SK-N-SH (cell line): ENCODE measurements around the gene SETD3. TPM values are rescaled to one million over a fixed set of nuclear protein-coding genes. Genes with fewer than 3 reads are reported as not detected.

Source experiments
- CTCF ChIA-PET: fragments of 300-600, 350-600 bp; formaldehyde crosslinking; extraction: SDS; loops from one replicate; lab custom pipeline; 2021; lab: Yijun Ruan, JAX
- POLR2A ChIA-PET: fragments of 350-600 bp; sonication (Branson Sonifier 250); formaldehyde crosslinking; extraction: SDS; loops from one replicate; lab custom pipeline; 2020; ENCODE audit warnings: antibody characterized with exemption, inconsistent platforms; lab: Yijun Ruan, JAX
- DNase-seq: peaks from one replicate; pipeline ENCODE4 v3.0.0; 2012
- H2AFZ ChIP-seq: fragments of 200-600 bp; sonication (generic); 2 replicates; pipeline ENCODE4 v1.8.1; 2016; ENCODE audit warnings: antibody characterized with exemption, mild to moderate bottlenecking, low read depth
- H3F3A ChIP-seq: fragments of 200-600 bp; sonication (generic); replicated peaks from 2 replicates; pipeline ENCODE3; 2016; ENCODE audit warnings: antibody characterized with exemption, mild to moderate bottlenecking; ENCODE audit not compliant: insufficient read depth
- H3K27ac ChIP-seq, 2 experiments: fragments of 200-500 bp in 1 of 2; fragments of 200-600 bp in 1 of 2; sonication (Bioruptor generic) in 1 of 2; sonication (generic), shearing (Covaris generic) in 1 of 2; 2 replicates each; pipeline versions ENCODE4 v1.5.1 to v1.6.1; 2014 to 2016; ENCODE audit warnings: low read depth in 2 of 2, inconsistent platforms in 1 of 2, low read length in 1 of 2, mild to moderate bottlenecking in 1 of 2, mixed read lengths in 1 of 2
- H3K27me3 ChIP-seq: fragments of 200-600 bp; sonication (generic), shearing (Covaris generic); 2 replicates; pipeline ENCODE4 v1.6.1; 2016; ENCODE audit warnings: mixed run types; ENCODE audit not compliant: insufficient read depth
- H3K36me3 ChIP-seq, 2 experiments: fragments of 200-500 bp in 1 of 2; fragments of 200-600 bp in 1 of 2; sonication (Bioruptor generic) in 1 of 2; sonication (generic) in 1 of 2; replicated peaks in 1 of 2; 2 replicates each; pipeline versions ENCODE3 to v1.5.1; 2014 to 2016; ENCODE audit warnings: low read length in 1 of 2, mild to moderate bottlenecking in 1 of 2; ENCODE audit not compliant: insufficient read depth in 2 of 2, control insufficient read depth in 1 of 2
- H3K4me1 ChIP-seq, 2 experiments: fragments of 200-500 bp in 1 of 2; fragments of 200-600 bp in 1 of 2; sonication (Bioruptor generic) in 1 of 2; sonication (generic), shearing (Covaris generic) in 1 of 2; 2 replicates each; pipeline versions ENCODE4 v1.5.1 to v1.6.1; 2014 to 2016; ENCODE audit warnings: low read depth in 1 of 2, low read length in 1 of 2, mixed run types in 1 of 2; ENCODE audit not compliant: insufficient read depth in 2 of 2, control insufficient read depth in 1 of 2
- H3K4me2 ChIP-seq: fragments of 200-600 bp; sonication (generic), shearing (Covaris generic); 2 replicates; pipeline ENCODE4 v1.6.1; 2017; ENCODE audit warnings: mixed run types
- H3K4me3 ChIP-seq, 2 experiments: fragments of 200-500 bp in 1 of 2; fragments of 200-600 bp in 1 of 2; sonication (Bioruptor generic) in 1 of 2; sonication (generic), shearing (Covaris generic) in 1 of 2; 2 replicates each; pipeline versions ENCODE4 v1.5.1 to v1.8.1; 2014 to 2016; ENCODE audit warnings: low read depth in 2 of 2, inconsistent platforms in 1 of 2, low read length in 1 of 2, mild to moderate bottlenecking in 1 of 2, mixed read lengths in 1 of 2, moderate library complexity in 1 of 2
- H3K79me2 ChIP-seq: fragments of 200-600 bp; sonication (generic); 2 replicates; pipeline ENCODE4 v1.8.1; 2017; ENCODE audit warnings: mild to moderate bottlenecking; ENCODE audit not compliant: insufficient read depth
- H3K9ac ChIP-seq: fragments of 200-600 bp; sonication (generic); 2 replicates; pipeline ENCODE4 v1.6.1; 2017; ENCODE audit warnings: mixed run types
- H3K9me2 ChIP-seq: fragments of 200-600 bp; sonication (generic); 2 replicates; pipeline ENCODE4 v1.6.1; 2017; ENCODE audit warnings: mixed run types
- H3K9me3 ChIP-seq: fragments of 200-600 bp; sonication (generic); 2 replicates; pipeline ENCODE4 v1.6.1; 2017; ENCODE audit warnings: mixed run types, mild to moderate bottlenecking, moderate library complexity
- H4K20me1 ChIP-seq: fragments of 200-600 bp; sonication (generic); 2 replicates; pipeline ENCODE4 v1.6.1; 2017; ENCODE audit warnings: mild to moderate bottlenecking, mixed run types; ENCODE audit not compliant: insufficient read depth
- EZH2phosphoT487 ChIP-seq: fragments of 200-600 bp; sonication (generic); IDR thresholded peaks from 2 replicates; pipeline ENCODE4 v1.6.1; 2017; ENCODE audit warnings: low read depth, mixed run types, mild to moderate bottlenecking, antibody characterized with exemption, moderate library complexity, borderline replicate concordance
- FOXJ3 ChIP-seq: sonication (generic); formaldehyde crosslinking; IDR thresholded peaks from 2 replicates; pipeline ENCODE4 v1.5.1; 2020; ENCODE audit warnings: mild to moderate bottlenecking, missing genetic modification reagents
- FOXM1 ChIP-seq: IDR thresholded peaks from 2 replicates; pipeline ENCODE4 v1.4.0; 2012; ENCODE audit warnings: low read depth, mild to moderate bottlenecking
- GABPA ChIP-seq: IDR thresholded peaks from 2 replicates; pipeline ENCODE4 v1.4.0; 2012; ENCODE audit warnings: low read depth, mild to moderate bottlenecking
- IRF3 ChIP-seq: fragments of 150-350 bp; IDR thresholded peaks from 2 replicates; pipeline ENCODE4 v1.6.1; 2016; ENCODE audit warnings: mild to moderate bottlenecking, low read depth, low read length
- JUND ChIP-seq: IDR thresholded peaks from 2 replicates; pipeline ENCODE4 v1.4.0; 2012
- MEF2A ChIP-seq: IDR thresholded peaks from 2 replicates; pipeline ENCODE4 v1.4.0; 2012; ENCODE audit warnings: low read depth, borderline replicate concordance
- NRF1 ChIP-seq: IDR thresholded peaks from 2 replicates; pipeline ENCODE4 v1.6.1; 2012; ENCODE audit warnings: low read depth, mild to moderate bottlenecking, low read length
- RAD21 ChIP-seq: IDR thresholded peaks from 2 replicates; pipeline ENCODE4 v1.6.1; 2012; ENCODE audit warnings: mild to moderate bottlenecking, low read length
- RCOR1 ChIP-seq: fragments of 150-350 bp; IDR thresholded peaks from 2 replicates; pipeline ENCODE4 v1.6.1; 2017; ENCODE audit warnings: antibody characterized with exemption, low read length
- REST ChIP-seq: IDR thresholded peaks from 2 replicates; pipeline ENCODE4 v1.6.1; 2012; ENCODE audit warnings: mild to moderate bottlenecking, low read depth, low read length, moderate library complexity
- RFX5 ChIP-seq: IDR thresholded peaks from 2 replicates; pipeline ENCODE4 v1.6.1; 2012; ENCODE audit warnings: mild to moderate bottlenecking, improper control_type of control experiment, low read length
- RXRA ChIP-seq: IDR thresholded peaks from 2 replicates; pipeline ENCODE4 v1.4.0; 2012; ENCODE audit warnings: low read depth, mild to moderate bottlenecking, borderline replicate concordance
- TAF1 ChIP-seq: IDR thresholded peaks from 2 replicates; pipeline ENCODE4 v1.6.1; 2012; ENCODE audit warnings: low read depth, mild to moderate bottlenecking, low read length, moderate library complexity, borderline replicate concordance
- TEAD4 ChIP-seq: IDR thresholded peaks from 2 replicates; pipeline ENCODE4 v1.4.0; 2012; ENCODE audit warnings: mild to moderate bottlenecking, borderline replicate concordance; ENCODE audit not compliant: insufficient read depth
- USF1 ChIP-seq: IDR thresholded peaks from 2 replicates; pipeline ENCODE4 v1.4.0; 2012; ENCODE audit warnings: low read depth, borderline replicate concordance
- USF2 ChIP-seq: fragments of 150-350 bp; IDR thresholded peaks from 2 replicates; pipeline ENCODE4 v1.6.1; 2017; ENCODE audit warnings: antibody characterized with exemption, low read length, low read depth, borderline replicate concordance
- YY1 ChIP-seq: IDR thresholded peaks from 2 replicates; pipeline ENCODE4 v1.4.0; 2012; ENCODE audit warnings: low read depth, mild to moderate bottlenecking
- WGBS: methylation state at CpG from one replicate; pipeline ENCODE4 v1.1.6; 2017; ENCODE audit warnings: low lambda C conversion rate; 5-methylcytosine and 5-hydroxymethylcytosine counted together
- polyA plus RNA-seq, 3 experiments: library from polyadenylated mRNA; depleted of rRNA; stranded (reverse); fragments of >200 nt; gene quantifications; 2 replicates each; pipeline ENCODE4 v1.2.3, GENCODE V29; 2012
- TF ChIP-seq, protein P1 (sequence below): fragments of 200-600 bp; sonication (generic); IDR thresholded peaks from 2 replicates; pipeline ENCODE4 v1.6.1; 2017; ENCODE audit warnings: antibody characterized with exemption, mild to moderate bottlenecking, moderate library complexity

The SETD3 gene
- polyA plus RNA-seq, 1 of the 3 experiments (the other 2 are of a cell fraction), result 19.1 TPM

- Histone ChIP-seq H3K4me3 (no peak overlapping the region), H4K20me1 (no peaks in the 10 kb centered on the region; the same call in 1 of the 2 replicates), H3K4me2 (no peak overlapping the region), H3K27me3 (no peaks in the 10 kb centered on the region), H3K27ac (peak overlapping the region in 1 of 2 experiments; percentile 46; a peak in 1 of 4 replicates), H3K79me2 (peaks cover 4% of the 10 kb centered on the region; the same call in 1 of the 2 replicates), H2AFZ (no peak overlapping the region), H3K36me3 (peaks cover 13 to 19% of the 10 kb centered on the region in 2 experiments), H3K9ac (no peak overlapping the region), H3F3A (peaks cover 4% of the 10 kb centered on the region), H3K9me3 (peaks cover 4% of the 10 kb centered on the region; the same call in 1 of the 2 replicates), H3K4me1 (no peaks in the 10 kb centered on the region; a peak in 1 of 4 replicates), H3K9me2 (no peaks in the 10 kb centered on the region)
- DNase-seq, result no peak
- ChIA-PET POLR2A (no interaction called here), CTCF (interaction anchor here (0.6 to 3.3 kb wide), 5 partner anchors 11 to 41 kb away, joined by 3 to 29 read pairs (median 5); no protein-coding TSS in a partner anchor)
- TF ChIP-seq RFX5 (no peak), RAD21 (no peak), TEAD4 (no peak), USF2 (no peak), YY1 (no peak), NRF1 (no peak), TAF1 (no peak), FOXJ3 (CRISPR knock-in tag) (no peak), MEF2A (no peak), REST (no peak), RCOR1 (no peak), EZH2phosphoT487 (no peak), JUND (no peak), FOXM1 (no peak), IRF3 (no peak), USF1 (no peak), GABPA (no peak), RXRA (no peak)
- TF ChIP-seq, protein P1, sequence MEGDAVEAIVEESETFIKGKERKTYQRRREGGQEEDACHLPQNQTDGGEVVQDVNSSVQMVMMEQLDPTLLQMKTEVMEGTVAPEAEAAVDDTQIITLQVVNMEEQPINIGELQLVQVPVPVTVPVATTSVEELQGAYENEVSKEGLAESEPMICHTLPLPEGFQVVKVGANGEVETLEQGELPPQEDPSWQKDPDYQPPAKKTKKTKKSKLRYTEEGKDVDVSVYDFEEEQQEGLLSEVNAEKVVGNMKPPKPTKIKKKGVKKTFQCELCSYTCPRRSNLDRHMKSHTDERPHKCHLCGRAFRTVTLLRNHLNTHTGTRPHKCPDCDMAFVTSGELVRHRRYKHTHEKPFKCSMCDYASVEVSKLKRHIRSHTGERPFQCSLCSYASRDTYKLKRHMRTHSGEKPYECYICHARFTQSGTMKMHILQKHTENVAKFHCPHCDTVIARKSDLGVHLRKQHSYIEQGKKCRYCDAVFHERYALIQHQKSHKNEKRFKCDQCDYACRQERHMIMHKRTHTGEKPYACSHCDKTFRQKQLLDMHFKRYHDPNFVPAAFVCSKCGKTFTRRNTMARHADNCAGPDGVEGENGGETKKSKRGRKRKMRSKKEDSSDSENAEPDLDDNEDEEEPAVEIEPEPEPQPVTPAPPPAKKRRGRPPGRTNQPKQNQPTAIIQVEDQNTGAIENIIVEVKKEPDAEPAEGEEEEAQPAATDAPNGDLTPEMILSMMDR, result no peak
- 95% methylated on average over 12 of the region's 12 CpGs for WGBS
These were observed 53.8 kb downstream of the SETD3 start for GRCh38 chr14:99426813-99427346.
